ENCODE results near the gene TLE3. TPM values are rescaled to one million over a fixed set of nuclear protein-coding genes. Genes with fewer than 3 reads are reported as not detected.

Gene TLE3
- total and polyA plus RNA-seq, 2 of the 13 experiments (the other 11 are each of a cell fraction or from before 2014, with no cell fraction given) = 11.9 to 13.8 TPM

- H3K4me3 ChIP-seq (replicated peaks in 1 of 3; ENCODE audit: insufficient read depth in 1 of 3, low read depth in 2 of 3, low read length in 3 of 3) = no peak overlapping the region
- peaks cover 53 to 91% of the 10 kb centered on the region in 2 experiments for H3K36me3 ChIP-seq (replicated peaks in 1 of 2; ENCODE audit: control insufficient read depth in 1 of 2, insufficient read depth in 2 of 2, low read length in 2 of 2)
- no peak overlapping the region for H3K4me2 ChIP-seq (ENCODE audit: low read depth, low read length)
- WGBS (ENCODE audit: low lambda C conversion rate) = 93% methylated on average over 21 of the region's 26 CpGs
- H2AFZ ChIP-seq (ENCODE audit: low read length) = no peak overlapping the region
- intact Hi-C loops (cut with micrococcal nuclease; ENCODE audit: unreplicated experiment) = no loop called here
- H3K9me3 ChIP-seq (ENCODE audit: low read length) = no peaks in the 10 kb centered on the region
- no peak overlapping the region for H3K9ac ChIP-seq (ENCODE audit: insufficient read depth, low read depth, low read length)
- H3K79me2 ChIP-seq (ENCODE audit: insufficient read depth, low read length) = no peaks in the 10 kb centered on the region
- FAIRE-seq (no peak), ATAC-seq (no peak), DNase-seq (ENCODE audit: low spot score) (no peak)
- peaks cover 5% of the 10 kb centered on the region; the same call in 1 of the 2 replicates for H4K20me1 ChIP-seq (ENCODE audit: insufficient read depth, low read length)
- no peak overlapping the region for H3K27ac ChIP-seq (ENCODE audit: extremely low read length, insufficient read depth, low read length)
- ChIA-PET POLR2A (no interaction called here), CTCF (ENCODE audit: low intra/inter-chr PET ratio, low total read pairs) (no interaction called here)
- H3K4me1 ChIP-seq (ENCODE audit: insufficient read depth, low read length) = no peaks in the 10 kb centered on the region
- no TSS peak for BruUV-seq (replicated peaks)
- in situ Hi-C loops (cut with HindIII; ENCODE audit: extremely low pct_ligation_motif_present, low pct_unique_long_range_greater_than_20kb) = no loop called here
- no peak for TF ChIP-seq ZNF816 (CRISPR knock-in tag; IDR thresholded peaks at IDR 0.05; ENCODE audit: borderline replicate concordance)
- no peak for TF ChIP-seq TAF1 (CRISPR knock-in tag; IDR thresholded peaks at IDR 0.05)
- TF ChIP-seq NCOR1 (IDR thresholded peaks at IDR 0.05; ENCODE audit: borderline replicate concordance, low read length) = no peak
- TF ChIP-seq FIP1L1 (IDR thresholded peaks at IDR 0.05; ENCODE audit: borderline replicate concordance, insufficient read depth, low read depth, low read length) = no peak
- TF ChIP-seq HINFP (CRISPR knock-in tag; IDR thresholded peaks at IDR 0.05; ENCODE audit: low read depth) = no peak
- no peak for TF ChIP-seq RARG (CRISPR knock-in tag; IDR thresholded peaks at IDR 0.05; ENCODE audit: low read depth)
- TF ChIP-seq SMARCE1 (IDR thresholded peaks at IDR 0.05; ENCODE audit: borderline replicate concordance) = no peak
- no peaks in the 10 kb centered on the region for H3K27me3 ChIP-seq (ENCODE audit: control insufficient read depth in 1 of 2, insufficient read depth in 2 of 2, low read length in 2 of 2)
Measured at GRCh38 chr15:70060214-70060992, 37.3 kb downstream of the TLE3 start.
